Activated CD8-positive, alpha-beta memory T cell treated with anti-CD3 and anti-CD28 coated beads for 48 hours (primary cell): ENCODE results near the gene MYO5C.
"Not testable (repeated sequence)": the region's sequence is repeated elsewhere in the genome, so short reads cannot be mapped to it uniquely, and the experiment has no call there.

Experiments
- DNase-seq, 3 experiments: peaks; one replicate each; pipeline ENCODE4 v3.0.0-alpha.2; 2020; ENCODE audit warnings: low read depth in 2 of 3, low spot score in 2 of 3

Gene MYO5C

DNA sequence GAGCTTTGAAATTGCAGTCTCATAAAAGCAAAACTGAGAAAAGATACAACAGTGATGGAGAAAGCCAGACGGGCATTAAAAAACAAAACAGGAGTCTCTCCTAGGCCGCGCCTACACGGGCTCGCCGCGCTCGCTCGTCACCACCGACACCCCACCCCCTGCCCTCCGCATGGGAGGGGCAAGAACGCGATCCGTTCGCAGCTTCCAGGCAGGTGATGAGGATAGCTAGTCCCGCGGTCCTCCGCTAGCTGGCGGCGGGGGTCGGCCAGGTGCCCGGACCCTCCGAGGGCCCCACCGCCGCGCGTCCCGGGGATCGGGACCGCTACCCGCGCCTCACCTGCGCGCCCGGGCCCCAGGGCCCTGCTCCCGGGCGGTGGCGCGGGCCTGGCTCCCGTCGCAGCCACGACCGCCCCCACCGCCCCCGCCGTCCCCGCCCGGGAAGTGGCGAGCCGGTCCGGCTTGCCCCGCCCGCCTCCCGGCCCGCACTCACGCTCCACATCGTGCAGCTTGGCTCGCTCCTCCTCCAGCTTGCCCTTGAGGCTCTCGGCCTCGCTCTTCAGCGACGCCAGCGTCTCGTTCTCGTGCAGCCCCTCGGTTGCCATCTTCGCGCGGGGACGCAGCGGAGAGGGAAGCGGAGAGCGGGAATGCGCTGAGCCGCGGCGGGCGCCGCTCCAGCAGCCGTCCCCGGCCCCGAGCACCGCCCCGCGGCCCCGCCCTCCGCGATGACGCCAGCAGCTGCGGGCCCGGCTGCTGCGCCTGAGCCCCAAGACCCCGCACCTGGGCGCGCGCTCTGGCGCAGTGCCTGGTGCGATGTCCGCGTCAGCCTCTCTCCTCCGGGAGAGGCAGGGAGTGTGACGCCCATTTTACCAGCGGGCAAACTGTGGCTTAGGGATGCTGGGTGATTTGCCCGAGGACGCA is 116.1 kb downstream of the MYO5C start:
- peak; percentile 57 to 74 (median 70) for DNase-seq

DNA sequence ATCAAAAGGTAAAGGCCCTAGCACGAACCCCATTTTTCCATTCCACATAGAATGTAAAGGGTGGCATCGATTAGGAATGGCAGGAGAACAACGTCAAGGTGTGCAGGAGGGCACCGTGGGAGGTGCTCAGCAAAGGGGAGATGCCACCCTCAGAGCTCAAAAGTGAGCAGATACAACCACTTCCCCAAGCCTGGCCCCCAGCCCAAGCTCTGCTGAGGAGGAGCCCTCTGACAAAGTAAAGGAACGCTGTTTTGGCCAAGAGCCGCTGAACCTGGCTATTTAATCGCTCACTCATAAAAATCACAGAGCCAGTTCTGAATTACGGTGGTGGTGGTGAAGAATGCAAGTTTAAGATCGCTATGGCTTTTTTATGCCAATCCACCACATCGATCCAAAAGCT is 116.8 kb downstream of the MYO5C start:
- no peak for DNase-seq

DNA sequence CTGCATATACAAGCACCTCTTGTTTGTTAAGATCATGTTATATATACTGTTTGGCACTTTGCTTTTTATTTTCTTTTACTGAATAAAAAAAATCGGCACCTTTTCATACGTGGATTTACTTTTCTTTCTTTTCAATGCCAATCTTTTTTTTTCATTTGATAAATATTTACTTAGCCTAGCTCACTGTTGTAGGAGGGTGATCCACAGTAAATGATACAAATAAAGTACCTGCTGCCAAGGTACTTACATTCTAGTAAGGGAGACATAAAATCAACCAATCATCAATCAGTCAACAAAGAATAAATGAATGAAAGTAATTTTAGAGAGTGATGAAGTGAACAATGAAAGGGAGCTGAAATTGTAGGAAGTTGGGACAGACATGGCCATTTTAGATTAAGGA is 122.7 kb downstream of the MYO5C start:
- DNase-seq, result no peak

DNA sequence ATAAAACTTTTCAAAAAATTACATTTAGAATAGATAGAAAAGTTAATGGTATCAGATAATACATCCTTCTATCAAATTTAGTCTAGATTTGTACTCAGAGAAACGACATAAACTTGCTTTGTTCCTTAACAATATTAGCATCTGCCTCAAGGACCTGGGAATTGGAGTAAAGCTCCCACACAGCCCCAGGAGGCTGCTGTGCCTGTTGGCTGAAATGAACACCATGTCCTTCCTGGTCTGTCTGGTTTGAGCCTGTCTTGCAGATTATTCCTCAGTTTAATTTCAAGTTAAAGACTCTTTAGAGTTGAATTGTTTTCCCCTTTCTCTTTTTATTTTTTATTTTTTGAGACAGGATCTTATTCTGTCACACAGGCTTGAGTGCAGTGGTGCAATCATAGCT is 123.8 kb downstream of the MYO5C start:
- DNase-seq, result no peak

DNA sequence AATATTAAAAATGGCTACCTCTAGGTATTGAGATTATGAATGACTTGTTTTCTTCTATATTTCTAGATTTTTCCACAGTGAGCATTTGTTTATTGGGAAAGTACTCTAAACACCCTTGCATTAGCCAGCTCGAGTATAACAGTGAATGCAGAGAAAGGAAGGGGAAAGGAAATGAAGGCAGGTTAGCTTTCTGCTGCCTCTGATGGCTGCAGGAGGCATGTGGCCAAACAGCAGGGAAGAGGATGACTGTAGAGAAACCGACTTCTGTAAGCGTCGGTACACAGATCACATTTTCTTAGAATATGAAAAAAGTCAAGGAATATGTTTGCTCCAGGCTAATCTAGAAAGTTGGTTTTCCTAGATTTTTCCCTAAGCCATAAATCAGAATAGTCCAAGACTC is 124.2 kb downstream of the MYO5C start:
- no peak for DNase-seq

DNA sequence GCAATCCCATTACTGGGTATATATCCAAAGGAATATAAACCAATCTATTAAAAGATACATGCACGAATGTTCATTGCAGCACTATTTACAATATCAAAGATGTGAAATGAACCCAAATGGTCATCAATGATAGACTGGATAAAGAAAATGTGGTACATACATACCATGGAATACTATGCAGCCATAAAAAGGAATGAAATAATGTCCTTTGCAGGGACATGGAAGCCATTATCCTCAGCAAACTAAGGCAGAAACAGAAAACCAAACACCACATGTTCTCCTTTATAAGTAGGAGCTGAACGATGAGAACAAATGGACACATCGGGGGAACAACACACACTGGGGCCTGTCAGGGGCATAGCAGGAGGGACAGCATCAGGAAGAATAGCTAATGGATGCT is 125.4 kb downstream of the MYO5C start:
- DNase-seq, result not testable (repeated sequence)

DNA sequence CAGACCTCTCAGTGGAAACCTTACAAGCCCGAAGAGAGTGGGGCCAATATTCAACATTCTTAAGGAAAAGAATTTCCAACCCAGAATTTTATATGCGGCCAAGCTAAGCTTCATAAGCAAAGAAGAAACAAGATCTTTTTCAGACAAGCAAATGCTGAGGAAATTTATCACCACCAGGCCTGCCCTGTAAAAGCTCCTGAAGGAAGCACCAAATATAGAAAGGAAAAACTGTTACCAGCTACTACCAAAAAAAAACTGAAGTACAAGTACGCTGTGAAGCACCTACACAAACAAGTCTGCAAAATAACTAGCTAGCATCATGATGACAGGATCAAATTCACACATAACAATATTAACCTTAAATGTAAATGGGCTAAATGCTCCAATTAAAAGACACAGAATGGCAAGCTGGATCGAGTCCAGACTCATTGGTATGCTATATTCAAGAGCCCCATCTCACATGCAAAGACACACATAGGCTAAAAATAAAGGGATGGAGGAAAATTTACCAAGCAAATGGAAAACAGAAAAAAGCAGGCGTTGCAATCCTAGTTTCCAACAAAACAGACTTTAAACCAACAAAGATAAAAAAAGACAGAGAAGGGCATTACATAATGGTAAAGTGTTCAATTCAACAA is 130.0 kb downstream of the MYO5C start:
- DNase-seq, result not testable (repeated sequence)

DNA sequence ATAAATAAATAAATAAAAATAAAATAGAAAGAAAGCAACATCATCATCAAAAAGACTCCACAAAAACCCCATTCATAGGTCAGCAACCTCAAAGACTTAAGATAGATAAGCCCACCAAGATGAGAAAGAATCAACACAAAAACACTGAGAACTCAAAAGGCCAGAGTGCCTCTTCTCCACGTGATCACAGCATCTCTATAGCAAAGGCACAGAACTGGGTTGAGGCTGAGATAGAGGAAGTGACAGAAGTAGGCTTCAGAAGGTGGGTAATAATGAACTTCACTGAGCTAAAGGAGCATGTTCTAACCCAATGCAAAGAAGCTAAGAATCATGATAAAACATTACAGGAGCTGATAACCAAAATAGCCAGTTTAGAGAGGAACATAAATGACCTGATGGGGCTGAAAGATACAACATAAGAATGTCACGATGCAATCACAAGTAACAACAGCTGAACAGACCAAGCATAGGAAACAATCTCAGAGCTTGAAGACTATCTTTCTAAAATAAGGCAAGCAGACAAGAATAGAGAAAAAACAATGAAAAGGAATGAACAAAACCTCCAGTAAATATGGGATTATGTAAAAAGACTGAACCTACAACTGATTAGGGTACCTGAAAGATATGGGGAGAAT is 130.9 kb downstream of the MYO5C start:
- DNase-seq, result no peak

DNA sequence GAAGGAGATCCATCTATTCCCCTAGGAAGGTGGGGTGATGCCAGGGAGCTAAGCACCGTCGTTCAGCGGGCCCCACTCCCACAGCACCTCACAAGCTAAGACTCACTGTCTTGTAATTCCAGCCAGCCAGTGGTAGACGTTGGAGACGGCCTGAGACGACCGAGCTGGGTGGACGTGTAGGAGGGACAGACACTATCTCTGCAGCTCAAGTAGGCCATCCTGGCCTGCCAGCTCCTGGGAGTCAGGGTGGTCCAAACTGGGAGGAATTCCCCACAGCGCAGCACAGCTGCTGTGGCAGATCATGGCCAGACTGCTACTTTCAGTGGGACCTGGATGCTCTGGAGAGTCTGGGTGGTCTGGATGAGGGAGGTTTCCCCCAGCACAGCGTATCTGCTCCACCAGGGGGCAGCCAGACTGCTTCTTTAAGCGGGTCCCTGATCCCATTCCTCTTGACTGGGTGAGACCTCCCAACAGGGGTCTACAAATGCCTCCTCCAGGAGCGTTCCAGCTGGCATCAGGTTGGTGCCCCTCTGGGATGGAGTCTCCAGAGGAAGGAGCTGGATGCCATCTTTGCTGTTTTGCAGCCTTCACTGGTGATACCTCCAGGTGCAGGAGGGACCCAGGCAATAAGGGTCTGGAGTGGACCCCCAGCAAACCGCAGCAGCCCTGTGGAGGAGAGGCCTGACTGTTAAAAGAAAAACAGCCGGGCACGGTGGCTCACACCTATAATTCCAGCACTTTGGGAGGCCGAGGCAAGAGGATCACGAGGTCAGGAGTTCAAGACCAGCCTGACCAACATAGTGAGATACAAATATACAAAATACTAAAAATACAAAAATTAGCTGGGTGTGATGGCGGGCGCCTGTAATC is 132.0 kb downstream of the MYO5C start:
- no peak for DNase-seq

DNA sequence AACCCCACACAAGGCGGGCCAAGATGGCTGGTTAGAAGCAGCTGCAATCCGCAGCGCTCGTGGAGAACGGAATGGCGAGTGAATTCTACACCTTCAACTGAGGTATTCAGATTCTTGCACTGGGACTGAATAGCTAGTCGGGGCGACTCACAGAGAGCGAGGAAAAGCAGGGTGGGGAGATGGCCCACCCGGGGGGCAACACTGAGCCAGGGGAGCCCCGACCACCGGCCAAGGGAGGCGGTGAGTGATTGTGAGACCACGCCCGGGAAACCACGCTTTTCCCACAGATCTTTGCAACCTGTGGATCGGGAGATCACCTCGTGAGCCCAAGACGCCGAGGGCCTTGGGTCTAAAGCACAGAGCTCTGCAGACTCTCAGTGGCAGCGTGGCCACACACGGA is 132.7 kb downstream of the MYO5C start:
- DNase-seq, result no peak

DNA sequence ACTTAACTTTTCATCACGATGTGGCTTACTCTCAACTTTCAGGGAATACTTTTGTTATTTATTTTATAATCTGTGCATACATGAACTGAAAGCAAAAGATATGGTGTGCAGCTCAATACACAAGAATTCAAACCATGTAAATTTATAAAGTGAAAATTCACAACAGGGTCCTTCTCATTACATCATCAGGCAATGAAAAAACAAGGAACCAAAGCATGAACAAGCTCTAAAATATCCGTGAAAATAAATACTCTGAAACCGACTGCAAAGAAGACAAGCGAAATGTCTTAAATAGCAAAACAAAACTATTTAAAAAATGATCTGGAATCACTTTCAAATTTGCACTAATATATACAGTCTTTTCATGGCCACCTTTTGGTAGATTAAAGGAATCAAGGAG is 133.3 kb downstream of the MYO5C start:
- no peak for DNase-seq

DNA sequence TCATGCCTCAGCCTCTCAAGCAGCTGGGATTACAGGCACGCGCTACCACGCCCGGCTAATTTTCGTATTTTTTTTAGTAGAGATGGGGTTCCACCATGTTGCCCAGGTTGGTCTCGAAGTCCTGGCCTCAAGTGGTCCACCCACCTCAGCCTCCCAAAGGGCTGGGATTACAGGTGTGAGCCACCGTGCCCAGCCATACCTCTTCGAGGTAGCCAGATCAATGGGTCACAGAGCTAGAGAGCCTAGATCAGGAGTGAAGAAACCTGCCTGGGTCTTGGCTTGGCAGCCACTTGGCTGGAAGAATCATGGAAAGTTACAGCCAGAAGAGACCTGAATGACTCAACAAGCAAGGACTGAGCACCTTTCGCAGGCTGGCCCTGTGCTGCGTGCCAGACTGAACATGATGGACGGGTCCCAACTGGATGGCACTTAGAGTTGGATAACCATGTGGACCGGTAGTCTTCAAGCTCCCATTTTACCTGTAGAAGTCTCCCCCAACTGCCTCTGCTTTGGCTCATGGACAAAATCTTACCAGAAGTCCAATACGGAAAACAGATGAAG is 134.1 kb downstream of the MYO5C start:
- DNase-seq, result no peak

DNA sequence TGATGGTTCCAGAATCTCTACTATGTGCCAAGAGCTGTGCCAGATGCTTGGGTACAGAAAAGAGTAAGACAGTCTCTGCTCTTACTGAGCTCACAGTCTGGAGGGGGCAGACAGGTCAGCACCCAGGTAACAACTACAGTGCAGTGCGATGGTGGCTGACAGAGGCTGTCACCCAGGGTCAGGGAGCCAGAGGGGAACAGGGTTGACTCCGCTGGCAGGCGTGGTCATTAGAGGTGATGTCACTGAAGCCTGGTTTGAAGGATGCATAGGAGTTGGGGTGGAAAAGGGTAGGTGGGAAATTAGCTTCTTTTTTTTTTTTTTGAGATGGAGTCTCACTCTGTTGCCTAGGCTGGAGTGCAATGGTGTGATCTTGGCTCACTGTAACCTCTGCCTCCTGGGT is 136.0 kb downstream of the MYO5C start:
- DNase-seq, result no peak

DNA sequence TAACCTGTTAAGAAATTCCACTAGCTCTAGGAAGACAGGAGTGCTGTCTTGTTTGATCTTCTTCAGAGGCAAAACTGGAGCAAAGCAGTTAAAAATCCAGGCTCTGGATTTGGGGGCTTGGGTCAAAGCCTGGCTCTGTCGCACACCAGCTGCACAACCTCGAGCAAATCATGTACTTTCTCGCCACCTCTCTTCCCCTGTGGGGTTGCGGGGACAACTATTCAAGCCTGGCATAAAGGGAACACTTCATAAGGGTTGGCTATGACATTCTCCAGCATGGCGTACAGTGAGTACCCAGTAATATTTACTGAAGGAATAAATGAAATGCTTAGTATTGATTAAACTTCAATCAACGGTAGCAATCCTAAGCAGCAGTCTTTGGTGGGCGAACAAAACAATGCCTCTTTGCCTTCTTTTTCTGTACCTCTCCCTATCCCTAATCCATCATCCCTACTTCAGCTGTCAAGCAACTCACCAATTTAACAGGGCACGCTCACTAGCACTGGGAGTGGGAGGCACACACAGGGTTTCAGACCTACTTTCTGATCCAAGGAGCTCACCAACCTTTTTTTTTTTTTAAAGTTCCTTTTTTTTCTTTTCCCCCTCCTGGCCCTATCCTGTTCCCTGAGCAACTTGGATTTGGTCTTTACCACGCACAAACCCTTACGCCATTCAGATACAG is 137.4 kb downstream of the MYO5C start:
- no peak for DNase-seq

DNA sequence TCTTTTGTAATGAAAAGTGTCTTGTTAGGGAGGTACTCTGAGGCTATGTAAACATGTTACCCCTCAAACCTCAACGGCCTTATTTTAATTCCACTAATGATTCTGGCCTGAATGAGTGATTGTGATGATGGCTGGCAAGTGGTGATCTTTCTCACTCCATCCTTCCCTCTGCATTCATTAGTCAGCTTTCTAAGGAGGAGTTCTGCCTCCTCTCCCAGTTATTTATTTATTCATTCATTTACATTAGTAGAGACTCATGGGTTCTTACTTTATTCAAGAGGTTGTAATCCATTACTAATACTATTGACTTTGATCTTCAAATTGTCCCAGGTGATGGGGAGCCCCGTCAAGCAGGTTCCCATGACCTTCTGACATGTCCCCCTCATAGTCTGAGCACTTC is 139.7 kb downstream of the MYO5C start:
- no peak for DNase-seq

DNA sequence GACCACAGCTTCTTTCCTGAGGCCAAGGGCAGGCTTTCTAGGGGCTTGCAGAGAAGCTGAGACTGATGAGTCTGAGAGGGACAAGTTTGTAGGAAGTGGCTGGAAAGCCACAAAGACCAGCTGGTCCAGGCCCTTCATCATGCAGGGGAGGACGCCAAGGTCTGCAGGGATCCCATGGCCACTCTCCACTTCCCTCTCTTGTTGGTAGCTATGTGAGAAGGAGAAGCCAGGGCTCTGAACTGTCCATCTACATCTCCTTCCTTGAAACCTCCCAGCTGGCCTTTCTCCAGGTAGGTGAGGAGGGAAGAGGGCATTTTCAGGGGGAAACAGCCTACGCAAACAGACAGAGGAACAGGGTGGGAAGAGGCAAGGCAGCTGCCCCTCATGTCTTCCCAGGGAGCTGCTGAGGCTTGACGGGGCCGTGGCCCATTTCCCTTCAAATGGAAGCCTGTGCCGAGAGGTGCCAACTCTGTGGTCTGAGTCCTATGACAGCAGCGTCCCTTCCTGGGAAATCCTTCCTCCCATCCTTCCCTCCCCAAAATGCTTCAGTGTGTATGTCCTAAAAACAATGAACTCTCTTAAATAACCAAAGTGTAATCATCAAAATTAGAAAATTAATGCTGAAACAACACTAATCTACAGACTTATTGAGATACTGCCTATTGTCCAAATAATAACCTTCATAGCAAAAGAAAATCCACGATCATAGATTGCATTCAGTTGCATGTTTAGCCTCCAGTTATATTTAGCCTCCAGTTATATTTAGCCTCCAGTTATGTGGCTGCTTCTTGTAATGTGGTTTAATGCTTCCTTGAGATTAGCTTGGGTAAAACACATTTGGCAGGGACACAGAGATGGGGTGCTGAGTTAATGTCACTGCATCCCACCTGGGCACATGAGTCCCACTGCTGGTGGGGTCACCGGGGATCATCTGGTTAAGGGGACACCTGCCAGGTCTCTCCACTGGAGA is 140.4 kb downstream of the MYO5C start:
- DNase-seq, result no peak

DNA sequence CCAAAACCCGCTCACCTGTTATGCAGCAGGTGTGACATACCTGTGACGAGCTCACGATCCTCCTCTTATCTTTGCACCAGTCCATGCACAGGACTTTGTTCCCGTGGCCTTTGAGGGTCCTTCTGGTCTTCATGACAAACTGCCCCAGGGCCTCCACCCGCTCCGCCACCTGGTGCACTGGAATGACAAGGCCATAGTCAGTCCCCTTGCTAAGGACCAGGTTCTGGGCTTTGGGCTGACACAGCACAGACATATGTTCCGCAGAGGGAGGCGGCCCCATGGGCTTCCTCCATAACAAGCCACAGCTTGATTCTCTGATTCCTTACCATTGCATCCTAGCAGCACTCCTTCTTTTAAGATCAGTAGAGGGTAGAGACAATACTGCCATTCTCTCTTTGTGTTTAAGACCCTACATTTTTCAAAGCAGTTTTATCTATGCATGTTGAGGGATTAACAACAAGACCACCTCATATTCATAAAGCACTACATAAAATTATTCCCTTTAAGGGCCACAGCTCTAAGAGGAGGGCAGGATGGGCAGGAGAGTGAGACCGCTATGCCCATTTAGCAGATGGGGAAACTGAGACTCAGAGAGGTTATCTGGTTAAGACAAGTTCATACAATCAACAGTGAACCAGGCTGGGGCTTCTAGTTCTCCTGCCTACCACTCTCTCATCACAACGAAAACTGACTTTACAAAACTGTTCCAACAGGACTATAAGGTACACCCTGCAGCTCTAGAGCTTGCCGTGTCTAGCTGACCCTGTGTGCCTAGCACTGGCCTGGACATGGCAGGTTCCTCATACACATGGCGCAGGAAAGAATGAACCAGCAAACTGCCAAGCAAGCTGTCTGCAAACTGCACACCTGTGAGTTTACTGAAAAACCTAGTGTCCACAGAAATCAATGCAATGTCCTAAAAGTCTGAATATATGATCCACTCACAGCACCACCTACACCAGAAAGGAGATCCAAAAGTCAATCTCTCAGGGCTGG is 141.4 kb downstream of the MYO5C start:
- DNase-seq, result no peak

DNA sequence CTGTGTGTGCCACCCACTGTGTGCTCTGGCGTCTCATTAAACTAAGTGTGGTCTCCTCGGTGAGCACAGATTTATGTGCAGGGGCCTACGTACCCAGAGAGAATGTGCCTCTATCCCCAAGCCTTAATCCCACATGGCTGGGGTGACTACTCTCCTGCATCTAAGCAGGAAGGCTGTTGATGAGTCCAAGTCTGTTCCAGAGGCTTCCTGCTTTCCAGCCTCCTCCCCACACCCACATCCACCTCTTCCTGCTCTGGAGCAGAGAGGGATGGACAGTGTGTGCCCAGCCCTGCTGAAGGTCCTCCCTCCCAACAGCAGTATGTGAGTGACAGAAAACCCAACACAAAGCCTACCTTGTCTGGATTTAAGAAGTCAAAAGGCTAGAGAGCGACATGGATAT is 144.3 kb downstream of the MYO5C start:
- DNase-seq, result no peak
